HUES64 (cell line): ENCODE data around the gene UBR2.
"Not testable (repeated sequence)": the region's sequence is repeated elsewhere in the genome, so short reads cannot be mapped to it uniquely, and the experiment has no call there.

Source experiments
- H3K27ac ChIP-seq: 2 replicates; pipeline ENCODE4 v1.7.0; 2013; ENCODE audit warnings: low read depth, low read length, inconsistent platforms
- H3K27me3 ChIP-seq: 2 replicates; pipeline ENCODE4 v1.6.1; 2013; ENCODE audit warnings: mild to moderate bottlenecking, low read length; ENCODE audit not compliant: insufficient read depth
- H3K36me3 ChIP-seq: 2 replicates; pipeline ENCODE4 v1.6.1; 2013; ENCODE audit warnings: mild to moderate bottlenecking, low read length; ENCODE audit not compliant: insufficient read depth
- H3K4me1 ChIP-seq: 2 replicates; pipeline ENCODE4 v1.6.1; 2013; ENCODE audit warnings: mild to moderate bottlenecking, low read length, moderate library complexity; ENCODE audit not compliant: insufficient read depth
- H3K4me3 ChIP-seq: 2 replicates; pipeline ENCODE4 v1.5.1; 2013; ENCODE audit warnings: mild to moderate bottlenecking, low read length, moderate library complexity
- H3K9ac ChIP-seq: 2 replicates; pipeline ENCODE4 v1.6.1; 2013; ENCODE audit warnings: mild to moderate bottlenecking, low read depth, low read length
- H3K9me3 ChIP-seq: 2 replicates; pipeline ENCODE4 v1.6.1; 2013; ENCODE audit warnings: low read depth, low read length; ENCODE audit not compliant: insufficient read depth
- WGBS: fragments of 150-250, 120-280 bp; methylation state at CpG from one replicate; pipeline ENCODE4 v1.1.7; 2013; ENCODE audit warnings: missing lambda C conversion rate; 5-methylcytosine and 5-hydroxymethylcytosine counted together

Gene UBR2

GRCh38 chr6:42729731-42730130 is 165.9 kb downstream of the UBR2 start:
- Histone ChIP-seq H3K36me3 (no peaks in the 10 kb centered on the region), H3K27ac (no peak overlapping the region), H3K9ac (no peak overlapping the region), H3K27me3 (no peaks in the 10 kb centered on the region), H3K4me3 (no peak overlapping the region), H3K4me1 (peaks cover 6% of the 10 kb centered on the region; the same call in 1 of the 2 replicates), H3K9me3 (no peaks in the 10 kb centered on the region)
- WGBS: 66% methylated on average over 2 of the region's 3 CpGs

- not testable (repeated sequence) for H3K36me3 ChIP-seq, H3K4me3 ChIP-seq, H3K9me3 ChIP-seq, H3K9ac ChIP-seq, H3K27ac ChIP-seq, H3K27me3 ChIP-seq, H3K4me1 ChIP-seq
- 95% methylated on average over 13 of the region's 13 CpGs for WGBS
These were observed 170.1 kb downstream of the UBR2 start for GRCh38 chr6:42733867-42734481.

DNA sequence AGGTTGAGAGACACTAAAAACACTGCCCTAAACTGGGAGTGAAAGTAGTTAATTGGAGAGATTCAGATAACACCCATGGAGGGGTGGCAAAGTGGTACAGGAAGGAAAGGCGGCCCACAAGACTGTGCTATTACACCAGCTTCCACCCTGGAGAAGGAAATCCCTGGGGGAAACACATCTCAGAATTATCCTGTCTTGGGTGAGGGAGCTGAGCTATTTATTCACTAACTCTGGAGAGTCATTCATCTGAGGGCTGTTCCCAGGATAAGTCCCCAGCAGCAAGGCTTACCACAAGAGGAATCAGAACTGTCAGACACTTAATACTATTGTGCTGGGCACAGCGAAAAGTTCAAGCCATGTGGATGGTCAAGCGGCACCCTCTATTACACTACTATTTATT is 172.1 kb downstream of the UBR2 start:
- no peak overlapping the region for H3K9ac ChIP-seq
- no peaks in the 10 kb centered on the region for H3K4me1 ChIP-seq
- no peaks in the 10 kb centered on the region for H3K27me3 ChIP-seq
- 95% methylated on average over 3 of the region's 3 CpGs for WGBS
- no peaks in the 10 kb centered on the region for H3K9me3 ChIP-seq
- H3K27ac ChIP-seq: no peak overlapping the region
- H3K4me3 ChIP-seq: no peak overlapping the region
- H3K36me3 ChIP-seq: no peaks in the 10 kb centered on the region

DNA sequence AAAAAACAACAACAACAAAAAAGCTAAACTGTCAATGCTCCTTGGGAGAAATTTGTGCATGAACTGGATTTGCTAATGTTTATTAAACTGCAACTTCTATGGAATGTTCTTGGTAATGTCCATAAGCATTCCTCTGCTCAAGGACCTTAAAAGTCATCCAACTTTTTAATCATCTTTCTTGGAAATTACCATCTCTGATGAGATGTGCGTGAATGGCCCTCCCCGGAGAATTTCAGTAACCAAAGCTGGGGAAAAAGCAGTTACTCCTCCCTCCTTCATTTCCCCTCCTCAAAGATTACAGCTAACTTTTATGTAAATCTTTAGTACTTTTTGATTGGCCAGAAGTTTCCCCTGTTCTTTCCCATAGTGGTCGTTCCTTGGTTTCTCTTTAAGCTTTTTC is 176.9 kb downstream of the UBR2 start:
- no peak overlapping the region for H3K9ac ChIP-seq
- no peaks in the 10 kb centered on the region for H3K27me3 ChIP-seq
- H3K9me3 ChIP-seq: no peaks in the 10 kb centered on the region
- H3K36me3 ChIP-seq: no peaks in the 10 kb centered on the region
- H3K4me1 ChIP-seq: no peaks in the 10 kb centered on the region; the same call in 1 of the 2 replicates
- 98% methylated on average over 3 of the region's 3 CpGs for WGBS
- no peak overlapping the region for H3K4me3 ChIP-seq
- H3K27ac ChIP-seq: no peak overlapping the region

GRCh38 chr6:42742116-42742894 is 178.5 kb downstream of the UBR2 start:
- WGBS: 86% methylated on average over 5 of the region's 5 CpGs
- H3K27ac ChIP-seq: no peak overlapping the region
- no peaks in the 10 kb centered on the region for H3K36me3 ChIP-seq
- H3K4me1 ChIP-seq: no peaks in the 10 kb centered on the region; the same call in 1 of the 2 replicates
- no peak overlapping the region for H3K9ac ChIP-seq
- no peaks in the 10 kb centered on the region for H3K9me3 ChIP-seq
- no peaks in the 10 kb centered on the region for H3K27me3 ChIP-seq
- H3K4me3 ChIP-seq: no peak overlapping the region
